HG03159 (cell line): Measurements from ENCODE around the gene CPT1C.

Source experiments
- ATAC-seq: cut with Tn5 transposase; IDR thresholded peaks from one replicate; pipeline ENCODE4 v1.9.1; 2021; ENCODE audit warnings: mild to moderate bottlenecking, moderate library complexity; ENCODE audit not compliant: unreplicated experiment

Gene CPT1C

GRCh38 chr19:49690656-49691242, at the start of gene CPT1C:
CPT1C (plus strand) TSS chr19:49691116; CDS start chr19:49692253, 1,137 bp downstream.
- no peak for ATAC-seq

GRCh38 chr19:49641688-49642491, 49.0 kb upstream of the CPT1C start, which contains the start of gene SCAF1:
SCAF1 (plus strand) TSS chr19:49642209; CDS start chr19:49645027, 2,818 bp downstream.
- peak; percentile 55 for ATAC-seq

DNA sequence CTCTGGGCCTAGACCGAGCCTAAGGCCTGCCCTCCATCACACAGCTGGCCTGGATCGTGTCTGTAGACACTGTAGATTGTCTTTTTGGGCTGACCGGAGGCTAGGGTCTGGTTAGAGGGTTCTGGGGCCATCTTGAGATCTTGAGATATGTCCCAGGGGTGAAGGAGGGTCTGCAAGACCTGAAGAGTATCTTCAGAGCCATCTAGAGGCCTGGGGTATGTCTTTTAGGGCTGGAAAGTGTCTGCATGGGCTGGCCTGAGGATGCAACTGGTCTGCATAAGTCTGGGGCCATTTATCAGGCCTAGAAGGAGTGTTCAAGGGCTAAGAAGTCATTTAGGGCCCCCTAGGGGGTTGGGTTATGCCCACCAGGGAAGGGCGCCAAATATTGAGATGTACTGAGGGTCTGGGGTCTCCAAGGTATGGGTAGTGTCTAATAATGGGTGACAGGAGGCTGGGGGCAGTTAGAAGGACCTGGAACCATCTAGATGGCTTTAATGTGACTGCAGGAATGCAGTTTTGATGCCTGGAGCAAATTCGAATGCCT, 48.4 kb upstream of the CPT1C start:
- ATAC-seq: no peak

- no peak for ATAC-seq
Observed at GRCh38 chr19:49643466-49643865, 47.5 kb upstream of the CPT1C start.

GRCh38 chr19:49645592-49645991, 45.3 kb upstream of the CPT1C start:
- no peak for ATAC-seq

- no peak for ATAC-seq
Observed at GRCh38 chr19:49645995-49646394, 44.9 kb upstream of the CPT1C start.

- no peak for ATAC-seq
Observed at GRCh38 chr19:49646586-49646985, 44.3 kb upstream of the CPT1C start.

DNA sequence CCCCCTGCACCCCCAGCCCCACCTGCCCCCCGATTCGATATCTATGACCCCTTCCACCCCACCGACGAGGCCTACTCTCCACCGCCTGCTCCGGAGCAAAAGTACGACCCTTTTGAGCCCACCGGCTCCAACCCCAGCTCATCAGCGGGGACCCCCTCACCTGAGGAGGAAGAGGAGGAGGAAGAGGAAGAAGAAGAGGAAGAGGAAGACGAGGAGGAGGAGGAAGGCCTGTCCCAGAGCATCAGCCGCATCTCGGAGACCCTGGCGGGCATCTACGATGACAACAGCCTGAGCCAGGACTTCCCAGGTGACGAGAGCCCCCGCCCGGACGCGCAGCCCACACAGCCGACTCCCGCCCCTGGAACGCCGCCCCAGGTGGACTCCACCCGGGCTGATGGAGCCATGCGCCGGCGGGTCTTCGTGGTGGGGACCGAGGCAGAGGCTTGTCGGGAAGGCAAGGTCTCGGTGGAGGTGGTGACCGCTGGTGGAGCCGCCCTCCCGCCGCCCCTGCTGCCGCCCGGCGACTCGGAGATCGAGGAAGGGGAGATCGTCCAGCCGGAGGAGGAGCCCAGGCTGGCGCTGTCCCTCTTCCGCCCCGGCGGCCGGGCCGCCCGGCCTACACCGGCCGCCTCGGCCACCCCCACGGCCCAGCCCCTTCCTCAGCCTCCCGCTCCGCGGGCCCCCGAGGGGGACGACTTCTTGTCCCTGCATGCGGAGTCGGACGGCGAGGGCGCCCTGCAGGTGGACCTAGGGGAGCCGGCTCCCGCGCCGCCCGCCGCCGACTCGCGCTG, 39.7 kb upstream of the CPT1C start:
- ATAC-seq: no peak

DNA sequence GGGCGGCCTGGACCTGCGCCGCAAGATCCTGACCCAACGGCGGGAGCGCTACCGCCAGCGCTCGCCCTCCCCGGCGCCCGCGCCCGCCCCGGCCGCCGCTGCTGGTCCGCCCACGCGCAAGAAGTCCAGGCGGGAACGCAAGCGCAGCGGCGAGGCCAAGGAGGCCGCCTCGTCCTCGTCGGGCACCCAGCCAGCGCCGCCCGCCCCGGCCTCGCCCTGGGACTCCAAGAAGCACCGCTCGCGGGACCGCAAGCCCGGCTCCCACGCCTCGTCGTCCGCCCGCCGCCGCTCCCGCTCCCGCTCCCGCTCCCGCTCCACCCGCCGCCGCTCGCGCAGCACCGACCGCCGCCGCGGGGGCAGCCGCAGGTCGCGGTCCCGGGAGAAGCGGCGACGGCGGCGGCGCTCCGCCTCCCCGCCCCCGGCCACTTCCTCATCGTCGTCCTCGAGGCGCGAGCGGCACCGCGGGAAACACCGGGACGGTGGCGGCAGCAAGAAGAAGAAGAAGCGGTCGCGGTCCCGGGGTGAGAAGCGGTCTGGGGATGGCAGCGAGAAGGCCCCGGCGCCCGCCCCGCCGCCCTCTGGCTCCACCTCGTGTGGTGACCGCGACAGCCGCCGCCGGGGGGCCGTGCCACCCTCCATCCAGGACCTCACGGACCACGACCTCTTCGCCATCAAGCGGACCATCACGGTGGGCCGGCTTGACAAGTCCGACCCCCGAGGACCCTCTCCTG, 38.9 kb upstream of the CPT1C start:
- ATAC-seq: no peak

DNA sequence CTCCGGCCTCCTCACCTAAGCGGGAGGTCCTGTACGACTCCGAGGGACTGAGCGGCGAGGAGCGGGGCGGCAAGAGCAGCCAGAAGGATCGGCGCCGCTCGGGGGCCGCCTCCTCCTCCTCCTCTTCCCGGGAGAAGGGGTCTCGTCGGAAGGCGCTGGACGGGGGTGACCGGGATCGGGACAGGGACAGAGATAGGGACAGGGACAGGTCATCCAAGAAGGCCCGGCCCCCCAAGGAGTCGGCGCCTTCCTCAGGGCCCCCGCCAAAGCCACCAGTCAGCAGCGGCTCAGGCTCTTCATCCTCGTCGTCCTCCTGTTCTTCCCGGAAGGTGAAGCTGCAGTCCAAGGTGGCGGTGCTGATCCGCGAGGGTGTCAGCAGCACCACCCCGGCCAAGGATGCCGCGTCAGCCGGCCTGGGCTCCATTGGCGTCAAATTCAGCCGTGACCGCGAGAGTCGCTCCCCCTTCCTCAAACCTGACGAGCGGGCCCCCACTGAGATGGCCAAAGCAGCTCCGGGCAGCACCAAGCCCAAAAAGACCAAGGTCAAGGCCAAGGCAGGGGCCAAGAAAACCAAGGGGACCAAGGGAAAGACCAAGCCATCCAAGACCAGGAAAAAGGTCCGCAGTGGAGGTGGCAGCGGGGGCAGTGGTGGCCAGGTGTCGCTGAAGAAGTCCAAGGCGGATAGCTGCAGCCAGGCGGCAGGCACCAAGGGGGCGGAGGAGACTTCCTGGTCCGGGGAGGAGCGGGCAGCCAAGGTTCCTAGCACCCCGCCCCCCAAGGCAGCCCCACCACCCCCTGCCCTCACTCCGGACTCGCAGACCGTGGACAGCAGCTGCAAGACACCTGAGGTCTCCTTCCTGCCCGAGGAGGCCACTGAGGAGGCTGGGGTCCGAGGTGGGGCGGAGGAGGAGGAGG, 38.1 kb upstream of the CPT1C start:
- ATAC-seq: no peak

DNA sequence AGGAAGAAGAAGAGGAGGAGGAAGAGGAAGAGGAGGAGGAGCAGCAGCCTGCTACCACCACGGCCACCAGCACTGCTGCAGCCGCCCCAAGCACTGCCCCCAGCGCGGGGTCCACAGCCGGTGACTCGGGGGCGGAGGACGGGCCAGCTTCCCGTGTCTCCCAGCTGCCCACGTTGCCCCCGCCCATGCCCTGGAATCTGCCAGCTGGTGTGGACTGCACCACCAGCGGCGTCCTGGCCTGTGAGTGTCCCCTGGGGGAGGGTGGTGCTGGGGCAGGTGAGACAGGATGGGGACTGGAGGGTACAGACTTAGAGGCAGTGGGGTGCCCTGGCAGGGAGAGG, 37.5 kb upstream of the CPT1C start:
- no peak for ATAC-seq

DNA sequence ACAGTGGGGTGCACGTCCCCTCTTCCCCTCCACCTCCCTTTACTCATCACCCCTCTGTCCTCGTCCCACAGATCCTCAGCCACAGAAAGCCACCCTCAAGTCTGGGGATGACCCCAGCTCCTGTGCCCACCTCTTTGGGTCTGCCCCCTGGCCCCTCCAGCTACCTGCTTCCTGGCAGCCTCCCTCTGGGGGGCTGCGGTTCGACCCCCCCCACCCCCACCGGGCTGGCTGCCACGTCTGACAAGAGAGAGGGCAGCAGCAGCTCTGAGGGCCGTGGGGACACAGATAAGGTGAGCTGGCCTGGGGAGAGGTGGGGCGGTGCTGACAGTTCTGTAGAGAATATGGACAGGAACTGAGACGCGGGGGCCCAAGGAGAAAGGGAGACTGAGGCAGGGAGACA, 36.3 kb upstream of the CPT1C start:
- no peak for ATAC-seq

DNA sequence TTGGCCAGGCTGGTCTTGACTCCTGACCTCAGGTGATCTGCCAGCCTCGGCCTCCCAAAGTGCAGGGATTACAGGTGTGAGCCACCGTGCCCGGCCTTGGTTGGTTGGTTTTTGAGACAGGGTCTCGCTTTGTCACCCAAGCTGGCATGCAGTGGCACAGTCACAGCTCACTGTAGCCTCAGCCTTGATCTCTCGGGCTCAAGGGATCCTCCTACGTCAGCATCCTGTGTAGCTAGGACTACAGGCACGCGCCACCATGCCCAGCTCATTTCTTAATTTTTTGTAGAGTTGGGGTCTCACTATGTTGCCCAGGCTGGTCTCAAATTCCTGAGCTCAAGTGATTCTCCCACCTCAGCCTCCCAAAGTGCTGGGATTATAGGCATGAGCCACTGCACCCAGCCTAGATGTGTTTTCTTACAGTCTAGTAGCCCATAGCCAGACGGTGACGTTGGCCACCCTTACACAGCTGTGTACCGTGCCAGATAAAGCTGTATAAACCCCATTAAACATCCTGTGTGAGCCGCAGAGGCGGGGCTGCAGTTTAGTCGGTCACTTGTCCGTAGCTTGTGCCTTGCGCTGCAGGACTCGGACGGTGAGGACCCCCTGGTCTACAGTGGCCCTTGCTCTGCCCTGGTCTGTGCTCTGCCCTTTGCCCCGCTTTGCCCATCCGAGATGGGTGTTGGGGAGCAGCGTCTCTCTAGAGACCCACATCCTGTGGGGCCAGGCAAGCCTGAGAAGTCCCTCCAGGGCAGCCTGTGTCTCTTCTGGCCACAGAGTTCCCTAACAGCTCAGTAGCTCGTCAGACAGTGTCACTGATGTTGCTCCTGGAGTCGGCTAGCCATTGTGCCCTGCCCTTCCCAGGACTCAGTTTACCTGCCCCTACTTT, 35.1 kb upstream of the CPT1C start:
- ATAC-seq: no peak

DNA sequence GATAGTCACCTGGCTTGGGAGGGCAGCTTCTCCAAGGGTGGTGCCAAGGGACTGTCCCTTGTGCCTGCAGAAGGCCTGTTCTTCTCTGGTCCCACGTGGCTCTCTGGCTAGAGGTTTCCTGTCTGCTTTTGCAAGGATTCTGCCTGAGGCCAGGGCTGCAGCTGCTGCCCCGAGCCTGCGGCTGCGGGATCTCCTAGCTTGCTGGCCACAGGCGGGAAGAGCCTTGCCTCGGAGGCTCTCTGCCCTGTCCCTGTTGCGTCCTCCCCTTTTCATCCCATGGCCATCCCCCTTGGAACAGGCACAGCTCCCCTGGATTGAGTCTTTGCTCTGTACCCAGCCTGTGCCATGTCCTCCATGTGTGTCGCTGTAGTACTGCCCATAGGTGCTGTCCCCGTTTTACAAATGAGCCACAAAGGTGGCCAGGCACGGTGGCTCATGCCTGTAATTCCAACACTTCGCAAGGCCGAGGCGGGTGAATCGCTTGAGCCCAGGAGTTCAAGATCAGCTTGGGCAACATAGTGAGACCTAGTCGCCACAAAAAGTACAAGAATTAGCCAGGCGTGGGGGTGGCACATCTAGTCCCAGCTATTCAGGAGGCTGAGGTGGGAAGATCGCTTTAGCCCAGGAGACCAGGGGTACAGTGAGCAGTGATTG, 34.3 kb upstream of the CPT1C start:
- ATAC-seq: no peak

DNA sequence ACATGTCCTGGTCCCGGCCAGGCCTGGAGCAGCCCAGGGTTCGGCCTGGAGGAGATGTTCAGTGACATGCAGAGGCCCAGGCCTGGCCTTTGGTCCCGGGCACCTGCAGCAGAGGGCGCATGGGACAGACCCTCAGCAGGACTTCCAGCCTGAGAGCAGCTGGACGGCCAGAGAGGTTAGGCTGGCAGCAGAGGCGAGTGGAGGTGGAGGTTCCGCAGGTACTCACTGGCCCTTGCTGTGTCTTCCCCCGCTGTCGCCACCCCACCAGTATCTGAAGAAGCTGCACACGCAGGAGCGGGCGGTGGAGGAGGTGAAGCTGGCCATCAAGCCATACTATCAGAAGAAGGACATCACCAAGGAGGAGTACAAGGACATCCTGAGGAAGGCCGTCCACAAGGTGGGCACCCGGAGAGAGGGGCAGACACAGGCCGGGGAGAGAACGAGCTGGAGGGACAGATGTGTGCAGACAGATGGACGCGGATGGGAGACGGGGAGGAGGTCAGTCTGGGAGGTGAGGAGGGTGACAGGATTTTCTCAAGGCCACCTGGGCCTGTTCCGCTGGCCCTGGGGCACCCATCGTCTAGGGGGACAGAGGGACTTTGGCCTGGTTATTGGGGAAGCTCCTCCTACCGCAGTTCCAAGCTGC, 33.3 kb upstream of the CPT1C start:
- ATAC-seq: no peak

- ATAC-seq: no peak
Observed at GRCh38 chr19:49658139-49658517, 32.8 kb upstream of the CPT1C start.

DNA sequence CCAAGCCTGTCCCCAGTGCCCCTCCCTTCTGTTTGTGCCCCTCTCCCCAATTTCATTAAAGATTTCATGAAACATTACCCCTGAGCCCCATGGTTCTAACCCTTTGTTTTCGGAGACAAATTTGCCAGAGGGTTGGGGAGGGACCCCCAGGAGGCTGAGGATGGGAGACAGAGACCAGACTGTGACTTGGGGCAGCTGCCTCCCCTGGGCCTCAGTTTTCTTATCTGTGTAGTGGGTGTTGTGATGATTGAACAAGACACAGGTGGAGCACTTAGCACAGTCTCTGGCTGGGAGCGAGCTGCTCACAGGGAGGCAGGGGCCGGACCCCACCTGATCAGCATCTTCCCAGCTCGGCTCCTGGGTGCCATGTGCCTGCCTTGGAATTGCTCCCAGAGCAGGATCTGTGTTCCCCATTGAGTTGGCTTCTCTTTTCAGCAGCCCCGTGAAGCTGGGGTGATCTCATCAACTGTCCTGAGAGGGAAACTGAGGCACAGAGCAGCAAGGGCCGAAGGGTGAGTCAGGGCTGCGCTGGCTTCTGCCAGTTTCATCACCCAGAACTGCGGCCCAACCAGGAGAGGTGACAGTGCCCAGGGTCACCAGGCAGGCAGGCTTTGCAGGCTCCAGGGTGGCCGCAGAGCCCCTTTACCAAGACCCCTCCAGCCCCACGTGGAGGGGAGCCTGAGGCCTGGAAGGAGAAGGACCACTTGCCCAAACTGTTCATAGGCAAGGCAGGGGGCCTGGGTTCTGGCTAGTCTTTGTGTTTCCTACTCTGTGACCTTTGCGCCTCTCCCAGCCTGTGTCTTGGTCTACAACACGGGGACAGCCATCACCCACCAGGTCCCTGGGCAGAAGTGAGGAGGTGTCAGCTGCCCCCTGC, 32.1 kb upstream of the CPT1C start:
- ATAC-seq: no peak
